Stimulated activated CD4-positive, alpha-beta T cell treated with anti-CD3 and anti-CD28 coated beads, Interleukin-4, amount 100 ng/mL, for 4 hours (primary cell): ENCODE measurements around the gene PPY.
"Not testable (repeated sequence)": the region's sequence is repeated elsewhere in the genome, so short reads cannot be mapped to it uniquely, and the experiment has no call there.

Experiments
- DNase-seq, 2 experiments: peaks; one replicate each; pipeline ENCODE4 v3.0.0-alpha.2; 2020

The PPY gene

GRCh38 chr17:43901861-43902589, 40.3 kb downstream of the PPY start:
- no peak for DNase-seq

GRCh38 chr17:43900858-43901754, 41.2 kb downstream of the PPY start:
- no peak for DNase-seq

DNA sequence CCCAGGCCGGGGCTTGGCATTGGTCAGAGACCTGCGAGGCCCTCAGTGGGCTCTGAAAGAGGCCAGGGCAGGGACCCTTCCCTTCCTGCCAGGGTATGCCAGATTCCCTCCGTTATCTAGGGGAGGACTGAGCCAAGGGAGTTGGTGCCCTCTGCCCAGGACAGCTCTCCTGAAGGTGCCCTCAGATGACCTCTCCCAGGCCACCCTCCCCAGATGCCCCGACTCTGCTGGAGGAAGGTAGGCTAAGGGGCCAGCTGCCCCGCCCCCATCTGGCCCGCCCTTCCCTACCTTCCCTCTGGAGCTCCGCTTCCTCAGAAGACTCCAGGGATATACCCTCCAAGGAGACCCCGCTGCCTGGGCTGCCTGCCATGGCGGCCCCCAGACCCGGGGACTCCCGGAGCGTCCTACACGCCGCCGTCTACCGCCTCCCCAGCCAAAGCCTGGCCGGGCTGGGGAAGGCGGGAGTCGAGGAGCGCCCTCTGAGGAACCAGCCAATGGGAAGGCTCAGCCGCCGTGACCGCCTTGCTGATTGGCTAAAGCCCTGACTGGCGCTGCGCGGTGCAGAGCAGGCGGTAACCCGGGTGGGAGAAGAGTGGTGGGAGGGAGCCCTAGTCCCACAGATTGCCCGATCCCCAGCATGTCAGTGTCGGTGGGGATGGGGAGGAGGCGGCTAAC, 42.0 kb downstream of the PPY start:
- DNase-seq: peak; percentile 78 to 83

GRCh38 chr17:43898446-43898845, 43.8 kb downstream of the PPY start:
- DNase-seq: no peak

- no peak for DNase-seq
Measured at GRCh38 chr17:43897831-43898230, 44.4 kb downstream of the PPY start.

- not testable (repeated sequence) for DNase-seq
Measured at GRCh38 chr17:43894494-43894893, 47.8 kb downstream of the PPY start.

DNA sequence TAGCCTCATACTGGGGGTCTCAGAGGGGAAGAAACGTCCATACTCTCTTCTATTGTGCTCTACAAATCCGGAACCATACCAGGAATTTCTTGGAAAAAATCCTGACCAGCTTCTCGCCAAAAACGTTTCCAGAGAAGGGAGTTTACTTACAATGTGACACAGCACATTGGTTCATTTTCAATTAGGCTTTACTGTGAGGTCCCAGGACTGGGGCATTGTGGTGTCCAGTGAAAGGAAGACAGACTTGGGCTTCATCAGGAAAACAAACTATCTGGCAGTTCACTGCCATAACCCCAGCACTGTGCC, 49.7 kb downstream of the PPY start:
- DNase-seq: no peak

DNA sequence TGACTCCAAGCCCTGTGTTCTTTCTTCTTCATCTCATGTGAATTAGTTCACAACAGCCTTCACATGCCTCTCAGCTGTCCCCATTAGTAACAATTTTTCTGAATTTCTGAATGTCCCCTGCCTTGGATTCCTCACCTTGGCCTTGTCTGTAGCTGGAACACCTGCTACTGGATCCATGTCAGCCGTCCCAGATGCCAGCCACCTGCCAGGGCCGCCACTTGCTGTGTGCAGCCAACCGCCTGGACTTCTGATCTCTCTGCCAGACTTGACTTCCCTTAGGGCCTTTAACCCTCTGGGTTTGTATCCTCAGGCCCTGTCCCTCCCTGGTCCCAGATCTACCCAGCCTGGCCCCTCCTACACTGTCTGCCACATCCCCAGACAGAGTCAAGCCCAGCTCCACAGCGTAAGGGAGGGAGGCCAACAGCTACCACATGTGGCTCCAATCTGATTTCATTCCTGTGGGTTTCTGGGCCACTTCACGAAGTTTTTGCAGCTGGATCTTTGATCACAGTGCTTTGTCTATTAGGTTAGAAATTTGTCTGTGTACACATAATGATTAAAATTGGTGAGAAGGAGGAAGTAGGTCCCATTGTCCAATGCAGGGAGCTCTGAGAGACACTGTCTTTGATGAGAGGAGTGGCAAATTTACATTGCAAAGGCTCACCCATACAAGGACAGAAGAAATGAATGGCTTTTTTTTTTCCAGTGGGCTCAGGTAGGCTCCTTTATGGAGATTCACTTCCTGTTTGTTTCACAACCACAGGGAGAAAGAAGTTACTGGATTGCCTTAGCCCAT, 50.2 kb downstream of the PPY start:
- no peak for DNase-seq
